C1 segment of cervical spinal cord (tissue), 14 donors: ENCODE results near the gene KLHL25.
A peak's percentile ranks its signal among the peaks of the same experiment; 100 is the strongest.
"Not testable (repeated sequence)": the region's sequence is repeated elsewhere in the genome, so short reads cannot be mapped to it uniquely, and the experiment has no call there.

ENCODE experiments used
- DNase-seq, 14 donors: peaks; one replicate each; lab custom pipeline; 2025; lab: John Stamatoyannopoulos, UW

The KLHL25 gene

GRCh38 chr15:85794598-85795336 is at the start of gene KLHL25:
Gene KLHL25 (minus strand): TSS chr15:85794925. CDS start chr15:85769810, 25,115 bp downstream.
- peak; percentile 73 to 94 (median 90) for DNase-seq

- DNase-seq, result no peak
These were observed 46.1 kb upstream of the KLHL25 start for GRCh38 chr15:85840802-85841152.

GRCh38 chr15:85840079-85840801 is 45.5 kb upstream of the KLHL25 start:
- peak in 13 of 14 donors; percentile 8 to 81 (median 46) for DNase-seq

GRCh38 chr15:85839643-85840042 is 44.9 kb upstream of the KLHL25 start:
- DNase-seq, result no peak

GRCh38 chr15:85838655-85839054 is 43.9 kb upstream of the KLHL25 start:
- no peak for DNase-seq

- DNase-seq, result no peak
These were observed 43.2 kb upstream of the KLHL25 start for GRCh38 chr15:85837881-85838280.

- DNase-seq, result no peak
These were observed 42.3 kb upstream of the KLHL25 start for GRCh38 chr15:85837011-85837433.

GRCh38 chr15:85834651-85835050 is 39.9 kb upstream of the KLHL25 start:
- no peak for DNase-seq

- DNase-seq, result no peak
These were observed 37.7 kb upstream of the KLHL25 start for GRCh38 chr15:85832394-85832793.

GRCh38 chr15:85831415-85832113 is 36.8 kb upstream of the KLHL25 start:
- peak in 11 of 14 donors; percentile 1 to 38 (median 11) for DNase-seq

- DNase-seq, result not testable (repeated sequence)
These were observed 35.0 kb upstream of the KLHL25 start for GRCh38 chr15:85829754-85830153.

GRCh38 chr15:85828874-85829273 is 34.1 kb upstream of the KLHL25 start:
- no peak for DNase-seq

GRCh38 chr15:85828126-85828525 is 33.4 kb upstream of the KLHL25 start:
- peak in 1 of 14 donors; percentile 36 for DNase-seq

- no peak for DNase-seq
These were observed 32.2 kb upstream of the KLHL25 start for GRCh38 chr15:85826756-85827515.

- DNase-seq, result no peak
These were observed 31.0 kb upstream of the KLHL25 start for GRCh38 chr15:85825719-85826118.

- no peak for DNase-seq
These were observed 30.4 kb upstream of the KLHL25 start for GRCh38 chr15:85825118-85825517.

GRCh38 chr15:85821545-85821944 is 26.8 kb upstream of the KLHL25 start:
- DNase-seq, result no peak

- DNase-seq, result no peak
These were observed 25.2 kb upstream of the KLHL25 start for GRCh38 chr15:85819938-85820337.

GRCh38 chr15:85813234-85813633 is 18.5 kb upstream of the KLHL25 start:
- no peak for DNase-seq

- no peak for DNase-seq
These were observed 15.3 kb upstream of the KLHL25 start for GRCh38 chr15:85810075-85810474.

GRCh38 chr15:85805420-85805819 is 10.7 kb upstream of the KLHL25 start:
- DNase-seq, result peak in 1 of 14 donors; percentile 14
